HepG2 (cell line): Measurements from ENCODE around the gene MTMR4. TPM values are rescaled to one million over a fixed set of nuclear protein-coding genes. Genes with fewer than 3 reads are reported as not detected.

ENCODE experiments used
- AKAP8 ChIP-seq: sonication (generic); formaldehyde crosslinking; IDR thresholded peaks from 2 replicates; pipeline ENCODE4 v1.5.1; 2020; ENCODE audit warnings: mild to moderate bottlenecking, missing genetic modification reagents
- ARHGAP35 ChIP-seq: sonication (generic); formaldehyde crosslinking; IDR thresholded peaks from 2 replicates; pipeline ENCODE4 v1.9.0; 2022; ENCODE audit warnings: mild to moderate bottlenecking, inconsistent platforms, moderate library complexity, missing genetic modification reagents, borderline replicate concordance
- EEA1 ChIP-seq: sonication (generic); formaldehyde crosslinking; IDR thresholded peaks from 2 replicates; pipeline ENCODE4 v1.5.1; 2020; ENCODE audit warnings: mild to moderate bottlenecking, missing genetic modification reagents, borderline replicate concordance
- GABPA ChIP-seq, 2 experiments: IDR thresholded peaks; 2 replicates each; pipeline ENCODE4 v1.6.1; 2011 to 2016; ENCODE audit warnings: low read depth in 2 of 2, low read length in 1 of 2, missing biosample characterization in 1 of 2, missing genetic modification characterization in 1 of 2
- HCFC1 ChIP-seq: fragments of 150-350 bp; IDR thresholded peaks from 2 replicates; pipeline ENCODE4 v1.6.1; 2014; ENCODE audit warnings: low read depth, low read length
- IRF2 ChIP-seq: IDR thresholded peaks from 2 replicates; pipeline ENCODE4 v1.6.1; 2018; ENCODE audit warnings: missing genetic modification reagents, missing compliant biosample characterization
- KLF11 ChIP-seq: IDR thresholded peaks from 2 replicates; pipeline ENCODE4 v1.6.1; 2016; ENCODE audit warnings: missing compliant biosample characterization
- MAF1 ChIP-seq: sonication (generic); formaldehyde crosslinking; IDR thresholded peaks from 2 replicates; pipeline ENCODE4 v1.5.0; 2020; ENCODE audit warnings: missing genetic modification reagents, borderline replicate concordance
- REPIN1 ChIP-seq: sonication (generic); formaldehyde crosslinking; IDR thresholded peaks from 2 replicates; pipeline ENCODE4 v1.8.0; 2022; ENCODE audit warnings: missing genetic modification reagents, low read depth, mild to moderate bottlenecking, borderline replicate concordance
- ZFAT ChIP-seq: sonication (generic); formaldehyde crosslinking; conservative IDR thresholded peaks from 2 replicates; pipeline ENCODE4 v1.8.1; 2023; ENCODE audit warnings: missing genetic modification reagents, inconsistent platforms
- ZNF512 ChIP-seq: sonication (generic); formaldehyde crosslinking; IDR thresholded peaks from 2 replicates; pipeline ENCODE4 v1.4.0; 2020; ENCODE audit warnings: mild to moderate bottlenecking, missing genetic modification reagents
- ZNF772 ChIP-seq: sonication (generic); formaldehyde crosslinking; IDR thresholded peaks from 2 replicates; pipeline ENCODE4 v1.5.0; 2020; ENCODE audit warnings: mild to moderate bottlenecking, missing genetic modification reagents
- polyA plus RNA-seq, 8 experiments: library from polyadenylated mRNA; depleted of rRNA in 3 of 8; stranded (reverse) in 7 of 8; unstranded in 1 of 8; fragments of >200 nt; fragmentation: Illumina TruSeq in 4 of 8; extraction: Trizol in 4 of 8; gene quantifications; 2 replicates each; pipeline versions ENCODE4 v1.2.1 to v1.2.3, GENCODE V29; 2011 to 2016; ENCODE audit warnings: low read depth in 4 of 8, missing spikeins in 1 of 8, mixed read lengths in 1 of 8; ENCODE audit not compliant: insufficient read depth in 1 of 8
- total RNA-seq, 5 experiments: library from RNA; depleted of rRNA; stranded (reverse); fragments of >200 nt; fragmentation: Illumina TruSeq; extraction: Trizol; gene quantifications; 2 replicates each; pipeline ENCODE4 v1.2.3, GENCODE V29; 2016; ENCODE audit warnings: low read depth in 1 of 5
- TF ChIP-seq, protein P1 (sequence below): IDR thresholded peaks from 2 replicates; pipeline ENCODE4 v1.6.1; 2016; ENCODE audit warnings: missing compliant biosample characterization, missing genetic modification reagents, borderline replicate concordance
- TF ChIP-seq, protein P2 (sequence below): sonication (generic); formaldehyde crosslinking; IDR thresholded peaks from 2 replicates; pipeline ENCODE4 v1.5.0; 2020; ENCODE audit warnings: missing genetic modification reagents, mild to moderate bottlenecking, borderline replicate concordance
- TF ChIP-seq, protein P3 (sequence below): sonication (generic); formaldehyde crosslinking; IDR thresholded peaks from 2 replicates; pipeline ENCODE4 v1.8.1; 2022; ENCODE audit warnings: mild to moderate bottlenecking, missing genetic modification reagents

Gene MTMR4
- total and polyA plus RNA-seq, 2 of the 13 experiments (the other 11 are each of a cell fraction or from before 2014, with no cell fraction given), result 62.5 to 65.1 TPM

DNA sequence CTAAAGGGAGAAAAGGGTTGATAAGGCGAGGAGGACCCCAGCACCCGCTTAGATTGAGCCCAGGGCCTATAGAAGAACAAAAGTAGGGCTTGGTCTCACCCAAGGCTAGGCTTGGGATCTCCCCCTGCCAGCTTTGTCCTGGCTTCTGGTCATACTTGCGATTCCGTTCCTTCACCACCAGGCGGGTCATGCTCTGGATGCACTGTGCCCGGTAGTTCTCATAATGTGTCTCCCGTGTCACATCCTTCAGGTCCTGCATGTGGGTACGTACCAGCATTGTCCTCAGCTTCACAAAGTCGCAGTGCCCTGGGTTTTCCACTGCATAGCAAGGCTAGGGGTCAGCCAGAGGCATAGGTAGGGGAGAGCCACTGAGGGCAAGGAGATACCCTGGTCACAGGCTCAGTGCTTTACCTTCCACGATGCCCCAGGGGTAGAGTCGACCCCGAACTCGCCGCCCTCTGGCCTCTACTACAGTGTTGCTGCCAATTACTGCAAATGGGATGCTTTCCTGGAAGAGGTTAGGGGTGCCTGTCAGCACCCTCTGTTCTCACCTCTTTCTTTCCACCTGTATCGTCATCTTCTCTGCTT, 6.5 kb upstream of the MTMR4 start (continued):
- TF ChIP-seq, protein P1, sequence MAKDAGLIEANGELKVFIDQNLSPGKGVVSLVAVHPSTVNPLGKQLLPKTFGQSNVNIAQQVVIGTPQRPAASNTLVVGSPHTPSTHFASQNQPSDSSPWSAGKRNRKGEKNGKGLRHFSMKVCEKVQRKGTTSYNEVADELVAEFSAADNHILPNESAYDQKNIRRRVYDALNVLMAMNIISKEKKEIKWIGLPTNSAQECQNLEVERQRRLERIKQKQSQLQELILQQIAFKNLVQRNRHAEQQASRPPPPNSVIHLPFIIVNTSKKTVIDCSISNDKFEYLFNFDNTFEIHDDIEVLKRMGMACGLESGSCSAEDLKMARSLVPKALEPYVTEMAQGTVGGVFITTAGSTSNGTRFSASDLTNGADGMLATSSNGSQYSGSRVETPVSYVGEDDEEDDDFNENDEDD, result peak; percentile 48; the same call in 1 of the 2 replicates
- TF ChIP-seq HCFC1, result no peak
- no peak for TF ChIP-seq ZNF512 (CRISPR knock-in tag)
- TF ChIP-seq IRF2 (CRISPR knock-in tag), result peak; percentile 20; the same call in 1 of the 2 replicates
- TF ChIP-seq ARHGAP35 (CRISPR knock-in tag), result no peak
- no peak for TF ChIP-seq KLF11 (CRISPR knock-in tag)
- no peak for TF ChIP-seq ZNF772 (CRISPR knock-in tag)
- TF ChIP-seq, protein P2, sequence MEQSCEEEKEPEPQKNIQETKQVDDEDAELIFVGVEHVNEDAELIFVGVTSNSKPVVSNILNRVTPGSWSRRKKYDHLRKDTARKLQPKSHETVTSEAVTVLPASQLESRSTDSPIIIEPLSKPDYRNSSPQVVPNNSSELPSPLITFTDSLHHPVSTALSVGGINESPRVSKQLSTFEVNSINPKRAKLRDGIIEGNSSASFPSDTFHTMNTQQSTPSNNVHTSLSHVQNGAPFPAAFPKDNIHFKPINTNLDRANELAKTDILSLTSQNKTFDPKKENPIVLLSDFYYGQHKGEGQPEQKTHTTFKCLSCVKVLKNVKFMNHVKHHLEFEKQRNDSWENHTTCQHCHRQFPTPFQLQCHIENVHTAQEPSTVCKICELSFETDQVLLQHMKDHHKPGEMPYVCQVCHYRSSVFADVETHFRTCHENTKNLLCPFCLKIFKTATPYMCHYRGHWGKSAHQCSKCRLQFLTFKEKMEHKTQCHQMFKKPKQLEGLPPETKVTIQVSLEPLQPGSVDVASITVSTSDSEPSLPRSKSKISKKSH (CRISPR knock-in tag), result peak; percentile 31; the same call in 1 of the 2 replicates
- TF ChIP-seq GABPA (IDR thresholded peaks at IDR 0.05; ENCODE audit: low read depth, low read length), result no peak
- 0 out of 2 replicates have a peak, but pooled peaks have one; percentile 33 for TF ChIP-seq GABPA (CRISPR knock-in tag; IDR thresholded peaks at IDR 0.05; ENCODE audit: low read depth)
- no peak for TF ChIP-seq REPIN1 (CRISPR knock-in tag)
- TF ChIP-seq, protein P3, sequence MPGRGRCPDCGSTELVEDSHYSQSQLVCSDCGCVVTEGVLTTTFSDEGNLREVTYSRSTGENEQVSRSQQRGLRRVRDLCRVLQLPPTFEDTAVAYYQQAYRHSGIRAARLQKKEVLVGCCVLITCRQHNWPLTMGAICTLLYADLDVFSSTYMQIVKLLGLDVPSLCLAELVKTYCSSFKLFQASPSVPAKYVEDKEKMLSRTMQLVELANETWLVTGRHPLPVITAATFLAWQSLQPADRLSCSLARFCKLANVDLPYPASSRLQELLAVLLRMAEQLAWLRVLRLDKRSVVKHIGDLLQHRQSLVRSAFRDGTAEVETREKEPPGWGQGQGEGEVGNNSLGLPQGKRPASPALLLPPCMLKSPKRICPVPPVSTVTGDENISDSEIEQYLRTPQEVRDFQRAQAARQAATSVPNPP (CRISPR knock-in tag), result no peak
- no peak for TF ChIP-seq ZFAT (CRISPR knock-in tag)
- TF ChIP-seq MAF1 (CRISPR knock-in tag), result no peak
- no peak for TF ChIP-seq AKAP8 (CRISPR knock-in tag)
- no peak for TF ChIP-seq EEA1 (CRISPR knock-in tag)
